ENCODE data around the gene IFTAP. TPM values are rescaled to one million over a fixed set of nuclear protein-coding genes. Genes with fewer than 3 reads are reported as not detected.
A peak's percentile ranks its signal among the peaks of the same experiment; 100 is the strongest.

The IFTAP gene
- total RNA-seq, 2 experiments from 2014 or later: not detected

GRCh38 chr11:36564376-36565030 lies 29.8 kb upstream of the IFTAP start:
- H4K20me1 ChIP-seq (ENCODE audit: insufficient read depth, low read length): no peaks in the 10 kb centered on the region
- no peaks in the 10 kb centered on the region for H3K4me1 ChIP-seq (ENCODE audit: insufficient read depth, low read length, poor library complexity, severe bottlenecking)
- H3K36me3 ChIP-seq (ENCODE audit: insufficient read depth, low read length): no peaks in the 10 kb centered on the region
- no peak overlapping the region for H3K27ac ChIP-seq (ENCODE audit: low read depth, low read length, poor library complexity, severe bottlenecking)
- H3K9me3 ChIP-seq (ENCODE audit: low read length): no peaks in the 10 kb centered on the region
- no peaks in the 10 kb centered on the region for H3K9me2 ChIP-seq (ENCODE audit: insufficient read depth, low read length)
- ChIA-PET POLR2A (interaction anchor here (0.7 kb wide), 1 partner anchor 905 kb away, joined by 3 read pairs; no protein-coding TSS in a partner anchor), CTCF (ENCODE audit: unreplicated experiment) (interaction anchor here (1.0 kb wide), 1 partner anchor 187 kb away, joined by 3 read pairs; no protein-coding TSS in a partner anchor)
- BruUV-seq (replicated peaks): no TSS peak
- no peak overlapping the region for H3K4me3 ChIP-seq (ENCODE audit: low read depth, low read length, poor library complexity, severe bottlenecking)
- peak overlapping the region; percentile 23; the same call in 1 of the 2 replicates for H3K4me2 ChIP-seq (ENCODE audit: low read length)
- no peaks in the 10 kb centered on the region for H3K79me2 ChIP-seq (ENCODE audit: insufficient read depth, low read depth, low read length)
- DNase-seq (ENCODE audit: low spot score): peak; percentile 50
- TF ChIP-seq EZH2phosphoT487 (IDR thresholded peaks at IDR 0.05; ENCODE audit: borderline replicate concordance, low read depth, low read length): no peak
- peak; percentile 79 for TF ChIP-seq CTCF (conservative IDR thresholded peaks at IDR 0.05; ENCODE audit: low read length)
- intact Hi-C loops (cut with micrococcal nuclease; ENCODE audit: unreplicated experiment): loop anchor here (1.0 to 5.0 kb wide), 2 partner anchors 108 to 183 kb away; no protein-coding TSS in a partner anchor
- H2AFZ ChIP-seq (ENCODE audit: low read length): no peak overlapping the region; the same call in 1 of the 2 replicates

DNA sequence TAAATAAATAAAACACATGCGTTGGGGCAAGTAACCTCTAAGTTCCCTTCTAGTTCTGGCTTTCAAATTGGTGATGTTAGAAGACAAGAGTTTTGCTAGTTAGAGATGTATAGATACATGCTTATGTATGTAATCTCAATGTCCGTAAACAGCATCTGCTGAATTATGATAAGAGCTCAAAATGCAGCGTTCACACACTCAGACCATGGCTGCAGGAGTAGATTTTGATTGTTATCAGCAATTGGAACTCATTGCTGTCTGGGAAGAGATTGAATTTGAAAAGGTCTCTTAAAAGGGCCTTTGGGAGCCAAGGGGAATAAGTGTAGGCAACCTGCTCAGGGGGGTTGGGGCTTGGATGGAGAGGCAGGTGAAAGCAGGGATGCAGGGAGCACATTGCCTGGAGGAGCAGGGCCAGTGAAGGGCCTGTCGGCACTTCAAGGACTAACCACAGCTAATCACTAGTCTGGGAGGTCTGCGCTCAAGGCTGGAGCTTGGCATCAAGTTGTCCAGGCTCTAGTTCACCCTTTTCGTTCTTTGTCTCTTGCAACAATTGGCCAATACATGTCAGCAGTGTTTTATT lies 29.2 kb upstream of the IFTAP start:
- no peak for TF ChIP-seq EZH2phosphoT487 (IDR thresholded peaks at IDR 0.05; ENCODE audit: borderline replicate concordance, low read depth, low read length)
- TF ChIP-seq CTCF (conservative IDR thresholded peaks at IDR 0.05; ENCODE audit: low read length): no peak
- no peaks in the 10 kb centered on the region for H3K79me2 ChIP-seq (ENCODE audit: insufficient read depth, low read depth, low read length)
- H2AFZ ChIP-seq (ENCODE audit: low read length): no peak overlapping the region; the same call in 1 of the 2 replicates
- H3K4me1 ChIP-seq (ENCODE audit: insufficient read depth, low read length, poor library complexity, severe bottlenecking): no peaks in the 10 kb centered on the region
- no TSS peak for BruUV-seq (replicated peaks)
- no peaks in the 10 kb centered on the region for H3K36me3 ChIP-seq (ENCODE audit: insufficient read depth, low read length)
- no peaks in the 10 kb centered on the region for H4K20me1 ChIP-seq (ENCODE audit: insufficient read depth, low read length)
- H3K4me3 ChIP-seq (ENCODE audit: low read depth, low read length, poor library complexity, severe bottlenecking): no peak overlapping the region
- no peak overlapping the region for H3K27ac ChIP-seq (ENCODE audit: low read depth, low read length, poor library complexity, severe bottlenecking)
- intact Hi-C loops (cut with micrococcal nuclease; ENCODE audit: unreplicated experiment): loop anchor here (5.0 kb wide), 1 partner anchor 107 kb away; no protein-coding TSS in a partner anchor
- DNase-seq (ENCODE audit: low spot score): no peak
- no peak overlapping the region for H3K4me2 ChIP-seq (ENCODE audit: low read length)
- POLR2A ChIA-PET: no interaction called here
- no peaks in the 10 kb centered on the region for H3K9me3 ChIP-seq (ENCODE audit: low read length)
- H3K9me2 ChIP-seq (ENCODE audit: insufficient read depth, low read length): no peaks in the 10 kb centered on the region
- CTCF ChIA-PET (ENCODE audit: unreplicated experiment): no interaction called here

Data from OCI-LY7 (cell line).